Activated CD8-positive, alpha-beta memory T cell treated with anti-CD3 and anti-CD28 coated beads, Interleukin-2, amount 50 U/mL, for 1 hour (primary cell): ENCODE results near the gene PNMA6E.

Experiments used
- DNase-seq: peaks from one replicate; pipeline ENCODE4 v3.0.0-alpha.2; 2020; ENCODE audit errors: extremely low read depth

Gene PNMA6E

DNA sequence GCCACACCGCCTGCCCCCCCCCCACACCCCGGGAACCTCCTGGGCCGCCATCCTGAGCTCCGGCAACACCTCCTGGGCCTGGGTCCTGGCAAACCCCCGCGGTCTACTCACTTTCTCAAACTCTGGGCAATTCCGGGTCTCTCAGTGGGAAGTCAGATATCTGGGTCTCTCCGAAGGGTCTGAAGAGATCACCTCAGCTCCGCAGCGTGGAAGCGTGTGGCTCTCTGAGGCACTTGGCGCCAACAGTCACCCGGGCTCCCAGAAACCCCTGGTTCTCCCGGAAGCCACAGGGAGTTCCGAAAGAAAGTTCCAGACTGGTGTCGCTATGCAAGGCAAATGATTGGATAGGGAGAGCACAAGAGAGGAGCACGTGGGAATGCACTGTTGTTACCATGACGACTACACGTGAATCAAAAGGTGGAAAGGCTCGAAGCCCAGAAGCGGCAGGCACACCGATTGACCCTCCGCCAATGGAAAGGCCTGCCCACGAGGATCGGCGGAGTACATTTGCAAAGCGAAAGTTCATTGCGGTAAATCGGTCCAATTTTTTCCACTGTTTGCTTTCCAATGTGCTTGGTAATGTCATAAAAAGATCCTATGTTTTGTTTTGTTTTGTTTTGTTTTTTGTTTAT lies at the start of gene PNMA6E:
PNMA6E (minus strand) TSS at position 218 of the 632 bp plus-strand sequence. CDS start 2,501 bp downstream, outside the sequence.
- DNase-seq: no peak

DNA sequence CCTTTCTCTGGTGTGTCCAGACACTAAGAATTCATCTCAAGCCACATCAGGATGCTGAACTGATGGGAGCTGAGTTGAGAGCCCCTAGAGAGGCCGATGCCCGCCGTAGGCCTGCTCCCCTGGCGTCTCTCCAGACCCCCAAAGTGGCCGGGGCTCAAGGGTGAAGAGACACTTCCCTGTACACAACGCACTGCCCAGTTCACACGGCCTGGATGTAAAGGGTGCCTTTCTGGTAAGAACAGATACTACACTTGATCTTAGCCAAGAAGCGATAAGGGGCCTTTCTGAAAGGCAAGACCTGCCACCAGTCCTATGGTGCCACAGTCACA lies 49.8 kb upstream of the PNMA6E start:
- DNase-seq: no peak

DNA sequence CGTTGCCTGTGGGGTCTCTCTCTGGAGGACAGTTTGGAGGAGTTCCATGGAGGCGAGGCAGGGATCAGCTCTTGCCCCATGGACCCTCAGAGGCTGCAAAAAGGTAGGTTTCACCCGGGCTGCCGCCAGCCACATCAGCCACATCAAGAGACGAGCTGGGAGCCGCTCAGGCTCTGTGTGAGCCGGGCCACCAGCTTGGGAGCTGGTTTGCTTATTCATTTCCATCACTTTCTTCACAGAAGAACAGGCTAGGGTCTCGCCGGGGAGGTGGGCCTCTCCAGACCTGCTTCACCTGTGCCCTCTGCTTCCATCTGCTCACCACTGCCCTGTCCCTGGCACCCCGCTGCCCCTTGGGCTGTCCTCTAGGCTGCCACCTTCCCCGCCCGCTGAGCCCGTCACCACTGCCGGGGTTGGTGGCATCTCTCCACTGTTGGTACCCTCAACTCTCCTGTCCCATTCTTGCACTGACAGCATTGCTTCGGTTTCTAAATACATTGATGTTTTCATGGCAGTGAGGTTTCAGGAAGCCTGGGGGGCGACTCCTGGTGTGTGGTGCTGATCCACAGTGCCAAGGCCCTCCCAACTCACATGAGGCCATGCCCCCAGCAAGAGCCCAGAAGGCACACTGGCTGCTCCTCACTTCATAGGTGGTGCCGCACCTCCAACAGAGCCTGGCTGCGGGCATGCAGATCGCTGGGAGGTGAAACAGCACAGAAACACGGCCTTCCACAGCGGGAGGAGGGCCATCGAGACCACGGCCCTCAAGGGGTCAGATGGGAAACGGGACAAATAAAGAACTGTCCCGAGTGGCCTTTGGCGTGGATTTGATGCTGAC lies 49.2 kb upstream of the PNMA6E start:
- DNase-seq: no peak

DNA sequence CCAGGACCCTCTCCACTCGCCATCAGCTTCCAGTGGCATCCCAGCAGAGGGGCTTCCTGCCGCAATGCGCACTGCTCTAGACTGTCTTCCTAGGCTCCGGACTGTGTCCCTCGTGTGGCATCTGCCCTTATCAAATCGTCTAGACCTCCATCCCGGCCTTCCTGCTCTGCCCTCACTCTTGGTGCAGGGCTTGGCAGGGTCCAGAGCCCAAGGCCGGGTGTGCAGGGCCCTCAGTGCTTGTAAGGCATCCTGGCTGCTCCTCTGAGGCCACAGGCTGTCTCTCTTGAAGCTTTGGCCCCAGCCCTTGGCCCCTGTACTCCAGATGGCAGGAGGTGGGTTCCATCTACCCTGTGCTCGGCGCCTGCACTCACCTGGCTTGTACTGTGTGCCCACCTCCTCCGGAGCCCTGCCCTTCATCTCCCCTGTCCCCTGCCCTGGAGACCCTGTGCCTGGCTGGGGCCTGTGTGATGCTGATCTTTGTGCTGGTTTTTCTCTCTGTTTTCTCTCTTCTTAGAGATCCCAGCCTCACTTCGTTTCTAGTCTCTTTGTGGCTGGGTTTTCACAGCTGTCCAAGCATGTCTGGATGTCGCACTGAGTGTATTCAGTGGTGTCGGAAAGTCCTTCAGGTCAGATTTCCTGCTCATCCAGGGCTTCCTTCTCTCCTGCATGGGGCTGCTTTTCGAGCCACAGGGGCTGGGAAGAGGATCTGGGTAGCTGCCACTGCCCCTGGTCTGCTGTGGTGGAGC lies 48.4 kb upstream of the PNMA6E start:
- DNase-seq: no peak

DNA sequence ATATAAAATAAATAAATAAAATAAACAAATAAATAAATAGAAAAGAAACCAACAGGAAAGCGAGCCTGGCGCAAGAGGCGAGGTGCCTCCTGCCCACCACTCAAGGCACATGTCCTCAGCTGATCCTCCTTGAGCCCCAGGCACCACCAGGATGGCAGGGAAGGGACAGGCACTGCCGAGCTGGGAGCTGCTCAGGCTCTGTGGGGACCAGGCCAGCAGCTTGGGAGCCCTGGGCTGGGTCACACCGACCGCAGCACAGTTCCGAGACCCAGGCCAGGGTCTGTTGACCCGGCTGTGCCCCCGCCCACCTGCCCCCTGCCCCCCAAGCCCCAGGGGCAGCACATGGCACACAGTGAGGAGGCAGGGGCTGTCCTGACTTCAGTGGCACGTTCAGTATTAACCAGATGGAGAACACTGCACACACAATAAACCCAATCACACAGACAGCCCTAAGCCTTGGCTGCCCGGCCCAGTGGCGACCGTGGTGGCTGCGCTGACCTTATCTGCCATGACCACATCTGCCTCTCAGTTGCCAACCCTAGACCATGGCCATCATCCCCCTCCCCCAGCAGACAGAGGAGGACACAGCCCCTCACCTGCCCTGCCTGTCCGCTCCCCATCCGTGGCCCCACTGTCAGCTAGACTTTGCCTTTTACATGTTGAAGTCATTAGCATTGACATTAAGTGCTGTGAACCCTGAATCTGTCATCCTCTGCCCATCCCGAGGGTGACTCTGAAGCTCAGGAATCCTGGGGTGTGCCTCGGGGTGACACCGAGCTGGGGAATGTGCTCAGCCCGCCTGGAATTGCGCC lies 47.6 kb upstream of the PNMA6E start:
- no peak for DNase-seq

DNA sequence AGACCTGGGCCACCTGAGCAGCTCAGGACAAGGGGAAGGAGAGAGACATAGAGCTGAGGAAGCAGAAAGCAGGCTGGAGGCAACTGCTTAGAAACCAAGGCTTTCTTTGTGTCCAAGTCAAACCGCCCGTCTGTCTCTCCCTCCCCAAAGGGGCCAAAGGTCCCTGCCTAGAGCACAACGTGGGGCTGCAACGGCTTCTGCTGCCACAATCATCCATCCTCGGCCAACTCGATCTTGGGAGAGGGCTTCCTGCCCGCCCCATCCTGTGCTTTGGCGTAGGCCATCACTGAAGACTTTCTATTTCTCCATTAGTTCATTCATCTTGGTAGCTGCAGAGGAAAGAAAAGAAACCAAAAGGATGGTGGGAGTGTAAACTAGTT lies 46.4 kb upstream of the PNMA6E start:
- DNase-seq: no peak

DNA sequence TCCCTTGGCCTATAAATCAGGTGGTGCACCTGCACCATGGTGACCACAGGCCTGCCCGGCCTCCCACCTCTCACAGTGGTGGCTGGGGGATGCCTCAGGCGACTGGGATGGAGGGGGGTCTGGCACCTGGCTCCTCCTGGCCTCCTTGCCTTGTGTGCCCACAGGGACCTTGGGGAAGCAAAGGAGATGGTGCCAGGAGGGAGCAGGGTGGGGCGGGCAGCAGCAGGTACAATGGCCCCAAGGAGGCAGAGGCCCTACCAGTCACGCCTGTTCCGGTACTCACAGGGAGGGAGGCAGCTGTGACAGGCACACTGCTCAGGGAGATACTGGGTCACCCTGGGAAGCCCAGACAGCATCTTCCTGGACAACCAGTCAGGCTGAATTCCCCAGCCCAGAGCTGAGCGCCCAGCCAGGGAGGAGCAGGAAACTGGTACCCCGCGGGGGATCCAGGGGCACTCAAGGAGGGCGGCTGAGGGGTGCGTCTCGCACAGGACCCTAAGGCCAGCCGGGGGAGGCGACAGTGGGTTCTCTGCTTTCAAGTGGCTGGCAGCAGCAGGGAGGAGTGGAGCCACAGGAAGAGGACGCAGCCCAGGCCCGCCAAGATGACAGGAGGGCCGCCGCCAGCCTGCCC lies 45.9 kb upstream of the PNMA6E start:
- DNase-seq: no peak

DNA sequence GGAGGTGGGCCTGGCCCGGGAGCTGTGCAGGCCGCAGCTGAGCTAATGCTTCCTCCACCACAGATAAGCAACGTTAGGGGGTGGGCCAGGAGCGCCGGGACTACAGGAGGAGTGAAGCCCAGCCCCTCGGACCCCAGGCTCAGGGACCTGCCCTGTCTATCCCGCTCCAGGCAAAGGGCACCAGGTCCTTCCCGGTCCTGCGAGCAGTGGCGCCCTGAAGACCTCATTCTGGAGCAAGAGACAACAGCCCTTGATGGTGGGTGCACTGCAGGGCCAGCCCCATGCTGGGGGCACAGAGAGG lies 45.4 kb upstream of the PNMA6E start:
- DNase-seq: no peak

DNA sequence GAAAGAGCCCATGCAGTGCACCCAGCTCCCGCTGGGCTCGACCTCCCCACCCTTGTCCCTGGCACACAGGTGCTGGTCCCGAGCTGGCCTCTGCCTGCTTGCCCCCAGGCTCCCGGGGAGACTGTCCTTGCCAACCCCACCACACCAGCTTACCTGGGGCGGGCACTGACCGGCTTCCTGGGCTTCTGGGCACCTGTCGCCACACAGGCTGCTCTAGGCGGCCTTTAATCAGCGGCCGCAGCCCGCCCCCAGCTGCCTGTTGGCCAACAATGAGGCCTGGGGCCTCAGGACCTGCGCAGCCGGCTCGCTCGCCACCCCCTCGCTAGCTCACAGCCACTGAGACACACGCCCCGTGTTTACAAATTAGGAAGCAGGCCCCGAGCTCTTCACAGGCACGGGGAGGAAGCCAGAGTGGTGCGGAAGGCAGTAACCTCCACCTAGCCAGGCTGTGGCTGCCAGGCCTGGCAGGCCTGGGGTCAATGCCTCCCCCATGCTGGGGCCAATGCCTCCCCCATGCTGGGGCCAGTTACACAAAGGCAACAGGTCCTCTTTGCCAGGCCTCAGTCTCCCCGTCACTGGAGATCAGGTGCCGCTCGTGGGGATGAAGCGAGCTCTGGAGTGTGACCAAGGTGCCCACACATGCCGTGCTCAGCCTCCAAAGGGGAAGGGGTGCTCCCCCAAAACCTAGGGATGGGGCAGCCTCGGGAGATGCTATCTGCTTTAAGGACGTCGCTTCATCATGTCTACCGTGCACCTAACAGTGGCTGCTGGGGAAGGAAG lies 44.9 kb upstream of the PNMA6E start, which contains the start of gene TREX2:
TREX2 (minus strand) TSS at position 201 of the 780 bp plus-strand sequence. CDS start 626 bp downstream, outside the sequence.
- DNase-seq: no peak

DNA sequence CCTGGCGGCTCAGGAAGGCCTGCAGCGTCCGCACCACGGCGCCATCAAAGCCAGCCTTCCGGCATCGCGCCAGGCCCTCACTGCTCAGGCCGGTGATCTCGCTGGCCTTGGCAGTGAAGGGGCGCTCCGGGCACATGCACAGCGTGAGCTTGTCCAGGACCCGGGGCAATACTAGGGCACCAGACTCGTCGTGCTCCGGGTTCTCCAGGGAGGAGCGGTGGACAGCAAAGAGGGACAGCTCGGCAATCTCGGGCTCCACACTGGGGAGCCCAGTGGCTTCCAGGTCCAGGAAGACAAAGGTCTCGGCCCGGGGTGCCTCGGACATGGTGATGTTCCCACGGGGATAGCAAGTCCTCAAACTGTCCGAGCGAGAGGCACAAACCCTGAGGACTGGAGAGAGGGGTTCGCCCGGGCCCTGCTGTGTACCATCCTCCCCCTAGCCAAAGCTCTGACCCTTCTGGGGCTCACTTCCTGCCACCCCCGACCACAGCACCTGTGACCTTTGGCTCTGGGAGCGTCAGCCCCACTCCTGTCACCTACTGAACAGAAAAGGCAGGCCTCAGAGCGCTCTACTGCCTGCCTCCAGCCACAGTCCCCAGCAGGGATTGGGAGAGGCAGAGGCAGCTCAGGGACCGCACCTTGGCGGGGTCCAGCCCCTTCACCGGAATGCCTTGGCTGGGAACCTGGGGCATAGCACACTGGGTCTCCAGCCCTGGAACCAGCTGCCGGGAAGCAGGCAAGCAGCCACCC lies 44.1 kb upstream of the PNMA6E start:
- no peak for DNase-seq

DNA sequence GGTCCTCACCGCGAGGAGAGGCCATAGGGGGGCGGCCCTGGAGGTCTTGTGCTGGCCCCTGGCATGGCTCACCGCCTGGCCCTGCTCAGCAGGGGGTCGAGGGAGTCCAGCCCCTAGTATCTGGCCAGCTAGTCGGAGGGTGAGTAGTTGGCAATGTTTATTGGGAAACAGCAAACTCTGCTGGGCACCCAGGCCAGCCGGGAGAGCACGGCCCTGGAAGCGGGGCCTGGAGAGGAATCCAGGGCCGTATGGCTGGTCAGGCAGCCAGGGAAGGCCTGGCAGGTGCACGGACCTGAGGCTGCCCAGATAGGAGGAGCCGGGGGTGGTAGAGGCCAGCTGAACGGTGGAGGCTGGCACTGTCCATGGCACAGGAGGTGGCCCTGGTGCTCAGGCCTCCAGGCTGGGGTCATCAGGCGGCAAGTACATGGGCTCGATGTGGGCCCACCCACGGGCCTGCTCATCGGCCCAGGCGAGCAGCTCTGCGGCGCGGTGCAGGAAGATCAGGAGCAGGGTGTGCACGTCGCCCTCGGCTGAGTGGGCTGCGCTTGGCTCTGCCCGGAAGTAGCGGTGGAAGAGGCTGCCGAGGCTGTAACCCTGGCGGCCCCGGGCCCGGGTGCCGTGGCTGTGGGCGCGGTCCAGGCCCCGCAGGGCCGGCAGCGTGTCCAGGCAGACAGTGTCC lies 43.3 kb upstream of the PNMA6E start:
- DNase-seq: no peak

DNA sequence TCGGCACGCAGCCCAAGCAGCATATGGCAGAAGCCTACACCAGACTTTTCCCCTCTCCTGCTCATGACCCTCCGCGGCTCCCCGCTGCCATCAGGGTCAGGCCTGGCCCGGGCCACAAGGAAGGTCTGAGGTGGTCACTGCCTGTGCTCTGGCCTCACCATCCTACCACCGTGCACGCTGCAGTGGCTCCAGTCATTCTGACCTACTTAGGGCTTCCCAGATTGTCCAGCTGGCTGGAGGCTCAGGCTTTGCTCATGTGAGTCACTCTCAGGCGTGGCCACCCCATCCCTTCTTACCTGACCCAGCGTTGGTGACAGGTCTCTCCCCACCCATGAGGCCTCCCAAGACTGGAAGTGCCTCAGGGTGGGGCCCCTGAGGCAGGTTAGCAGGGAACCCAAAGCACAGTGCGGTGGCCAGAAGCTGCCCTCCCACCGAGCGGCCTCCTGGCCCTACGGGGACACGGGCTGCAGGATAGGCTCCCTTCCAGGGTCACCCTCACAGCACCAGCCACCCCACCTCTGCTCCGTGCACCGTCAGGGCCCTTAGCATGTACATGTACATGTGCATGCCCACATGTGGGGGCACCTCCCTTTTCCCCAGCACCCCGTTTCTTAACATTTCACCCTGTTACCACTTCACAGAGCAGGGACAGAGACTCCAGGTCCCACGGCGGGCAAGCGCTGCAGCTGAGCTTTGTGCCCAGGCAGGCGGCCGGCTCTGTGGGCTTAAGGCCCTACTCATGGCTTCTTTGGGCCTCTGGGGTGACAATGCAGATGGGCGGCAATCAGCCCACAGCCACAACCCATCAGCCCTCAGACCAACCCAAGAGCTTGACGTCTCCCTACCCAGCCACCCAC lies 42.6 kb upstream of the PNMA6E start:
- no peak for DNase-seq

DNA sequence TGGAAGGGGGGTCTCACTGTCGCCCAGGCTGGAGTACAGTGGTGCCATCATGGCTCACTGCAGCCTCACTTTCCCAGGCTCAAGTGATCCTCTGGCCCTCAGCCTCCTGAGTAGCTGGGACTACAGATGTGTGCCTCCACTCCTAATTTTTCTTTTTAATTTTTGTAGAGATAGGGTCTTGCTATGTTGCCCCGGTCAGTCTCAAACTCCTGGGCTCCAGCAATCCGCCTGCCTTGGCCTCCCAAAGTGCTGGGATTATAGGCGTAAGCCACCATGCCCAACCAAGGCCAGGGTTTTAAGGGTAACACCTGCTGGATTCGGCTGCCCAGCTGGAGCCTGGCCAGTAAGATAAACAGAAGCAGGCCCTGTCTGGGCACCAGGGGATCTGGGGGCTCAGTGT lies 41.3 kb upstream of the PNMA6E start:
- DNase-seq: no peak

DNA sequence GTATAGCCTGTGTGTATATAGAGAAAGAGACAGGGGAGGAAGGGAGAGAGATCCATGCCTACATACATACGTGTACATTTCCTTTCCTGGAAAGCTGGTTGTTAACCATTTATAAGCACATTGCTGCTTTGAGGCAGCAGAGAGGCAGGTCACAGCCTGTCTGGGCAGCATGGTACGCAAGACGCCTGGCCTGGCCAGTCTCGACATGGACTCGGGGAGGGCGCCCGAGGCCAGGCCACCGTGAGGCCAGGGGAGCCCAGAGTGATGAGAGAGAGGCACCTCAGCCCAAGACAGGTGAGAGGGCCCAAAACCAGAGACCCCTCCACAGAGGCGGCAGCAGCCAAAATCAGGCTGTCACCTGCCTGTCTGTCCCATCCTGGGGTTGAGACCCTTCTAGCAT lies 40.8 kb upstream of the PNMA6E start:
- no peak for DNase-seq

DNA sequence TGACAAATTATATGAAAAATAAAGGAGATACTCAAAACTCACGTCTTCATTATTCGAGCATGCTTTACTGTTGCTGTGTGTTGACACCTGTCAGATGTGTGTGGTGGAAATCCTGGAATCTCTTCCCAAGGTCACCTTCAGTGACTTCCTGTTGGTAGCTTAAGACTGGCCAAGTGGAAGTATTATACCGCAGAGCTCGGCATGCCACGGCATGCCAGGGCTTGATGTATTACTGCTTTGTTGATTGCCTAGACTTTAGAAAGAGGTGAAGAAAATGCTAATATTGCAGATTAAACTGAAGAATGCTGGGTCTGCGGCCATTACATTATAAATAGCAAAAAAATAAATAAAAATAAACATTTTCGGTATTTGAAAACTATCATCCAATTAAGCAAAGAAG lies 40.1 kb upstream of the PNMA6E start:
- no peak for DNase-seq

DNA sequence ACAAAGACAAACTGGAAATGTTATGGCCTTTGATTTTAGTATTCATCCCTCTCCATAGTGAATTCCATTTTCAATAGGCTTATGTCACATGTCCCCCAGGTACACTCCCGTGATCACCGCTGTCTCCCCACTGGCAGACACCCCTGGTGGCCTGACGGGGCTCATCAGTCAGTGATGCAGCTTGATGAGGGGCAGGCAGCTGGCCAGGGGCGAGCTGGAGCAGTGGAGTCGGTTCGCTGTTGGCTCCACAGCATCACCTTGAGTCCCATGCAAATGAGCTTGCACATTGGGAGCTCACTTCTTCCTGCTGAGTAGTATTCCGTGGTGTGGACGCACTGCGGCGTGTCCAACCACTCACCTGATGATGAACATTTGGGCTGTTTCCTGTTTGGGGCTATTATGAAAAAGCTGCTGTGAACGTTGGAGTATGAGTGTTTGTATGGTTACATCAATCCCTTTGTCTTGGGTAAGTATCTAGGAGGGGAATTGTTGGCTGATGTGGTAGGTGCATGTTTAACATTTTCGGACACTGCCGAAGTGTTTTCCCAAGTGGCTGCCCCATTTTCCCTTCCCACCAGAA lies 39.5 kb upstream of the PNMA6E start:
- no peak for DNase-seq

DNA sequence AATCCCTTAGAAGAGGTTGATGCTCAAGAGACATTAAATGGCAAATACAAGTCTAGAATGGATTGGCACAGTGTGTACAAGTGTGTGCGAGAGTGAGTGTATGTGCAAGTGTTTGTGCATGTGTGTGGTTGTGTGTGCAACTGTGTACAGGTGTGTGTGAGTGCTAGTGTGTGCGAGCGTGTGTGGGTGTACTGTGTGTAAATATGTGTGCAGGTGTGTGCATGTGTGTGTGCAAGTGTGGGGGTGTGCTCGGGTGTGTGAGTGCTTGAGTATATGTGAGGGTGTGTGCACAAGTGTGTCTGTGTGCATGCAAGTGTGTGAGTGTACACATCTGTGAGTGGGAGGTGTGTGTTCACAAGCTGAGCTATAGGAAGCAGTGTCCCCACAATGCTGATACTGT lies 38.8 kb upstream of the PNMA6E start:
- DNase-seq: no peak

DNA sequence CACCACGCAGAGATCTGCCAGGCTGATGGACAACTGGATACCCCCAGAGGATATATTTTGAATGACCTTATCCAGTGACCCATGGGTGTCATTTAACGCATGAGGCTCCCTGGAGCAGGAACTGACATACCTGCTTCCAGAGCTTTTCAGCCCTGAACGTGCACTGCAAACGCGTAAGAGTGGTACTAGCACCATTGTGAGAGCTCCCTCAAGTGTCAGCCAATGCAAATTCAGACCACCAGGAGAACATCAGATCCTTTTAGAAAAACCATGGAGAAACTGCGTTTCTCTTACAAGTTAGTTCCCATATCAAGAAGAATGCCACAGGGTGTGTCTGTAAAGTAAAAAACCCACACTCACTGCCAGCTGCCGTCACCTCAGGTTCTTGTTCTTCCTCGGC lies 37.4 kb upstream of the PNMA6E start:
- DNase-seq: no peak
